ENCODE measurements around the gene CXCR6. TPM values are rescaled to one million over a fixed set of nuclear protein-coding genes. Genes with fewer than 3 reads are reported as not detected.

CXCR6 gene
- total and polyA plus RNA-seq, 5 donors, result 0.18 to 0.53 (median 0.40) TPM; not detected in 1

GRCh38 chr3:45983770-45984169 is 40.5 kb downstream of the CXCR6 start:
- intact Hi-C loops (cut with DNase I), result no loop called here
- no peaks in the 10 kb centered on the region for H3K9me3 ChIP-seq (ENCODE audit: control insufficient read depth, low read length)
- no peak overlapping the region for H3K4me3 ChIP-seq (ENCODE audit: low read length)
- peaks cover 26% of the 10 kb centered on the region for H3K4me1 ChIP-seq (ENCODE audit: control insufficient read depth, insufficient read depth, low read length)
- H3K27me3 ChIP-seq (ENCODE audit: control insufficient read depth, insufficient read depth), result no peaks in the 10 kb centered on the region
- ATAC-seq, result no peak
- WGBS, result 67% methylated on average over 3 of the region's 3 CpGs
- no peak overlapping the region for H3K27ac ChIP-seq (ENCODE audit: low read length)
- no peak for DNase-seq

DNA sequence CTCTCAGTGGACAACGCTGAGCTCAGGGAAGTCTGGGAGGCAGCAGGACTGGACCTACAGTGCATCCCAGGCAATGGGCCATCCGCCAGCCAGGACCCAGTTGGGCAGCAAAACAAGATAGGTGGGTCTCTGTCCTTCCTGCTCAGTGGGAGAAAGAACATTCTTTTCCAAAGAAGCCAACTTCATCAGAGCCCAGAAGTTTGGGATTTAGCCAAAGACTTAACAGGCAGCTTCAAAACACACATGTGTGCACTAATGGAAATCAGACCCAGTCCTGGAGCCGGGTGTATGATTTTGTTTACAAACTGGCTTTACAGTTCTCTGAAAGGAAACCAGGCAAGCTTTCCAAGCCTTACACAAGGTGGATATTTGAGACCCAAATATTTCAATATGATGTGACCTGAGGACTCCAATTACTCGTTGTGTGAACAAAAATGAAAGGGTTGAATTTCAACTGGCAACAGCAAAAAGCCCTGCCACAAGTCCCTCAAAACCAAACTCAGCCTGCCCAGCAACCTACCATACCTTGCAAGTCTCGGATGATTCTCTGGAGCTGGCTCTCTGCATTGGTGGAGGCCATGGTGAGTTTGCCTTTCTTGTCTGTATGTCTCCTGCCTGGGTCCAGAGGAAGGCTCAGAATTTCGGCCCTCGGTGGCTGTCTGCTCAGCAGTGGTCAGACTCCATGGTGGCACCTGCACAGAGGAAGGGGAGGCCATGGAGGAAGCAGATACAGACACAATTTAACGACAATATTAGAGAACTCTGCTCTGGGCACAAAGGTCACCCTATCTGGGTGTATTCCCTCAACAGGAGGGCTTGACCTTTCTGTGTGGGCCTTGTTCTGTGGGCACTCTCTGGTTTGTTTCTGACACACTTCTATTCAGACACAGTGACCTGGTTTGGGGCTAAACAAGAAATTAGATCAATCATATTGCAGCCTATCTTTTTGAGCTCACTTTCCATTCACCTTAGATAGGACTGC is 41.4 kb downstream of the CXCR6 start:
- intact Hi-C loops (cut with DNase I), result no loop called here
- no peaks in the 10 kb centered on the region for H3K9me3 ChIP-seq (ENCODE audit: control insufficient read depth, low read length)
- no peaks in the 10 kb centered on the region for H3K27me3 ChIP-seq (ENCODE audit: control insufficient read depth, insufficient read depth)
- WGBS, result 70% methylated on average over 8 of the region's 8 CpGs
- H3K4me3 ChIP-seq (ENCODE audit: low read length), result no peak overlapping the region
- peaks cover 31% of the 10 kb centered on the region for H3K4me1 ChIP-seq (ENCODE audit: control insufficient read depth, insufficient read depth, low read length)
- ATAC-seq (peak in 1 of 2 donors; percentile 17), DNase-seq (peak in 2 of 3 donors; percentile 70 to 72)
- peak overlapping the region; percentile 85 for H3K27ac ChIP-seq (ENCODE audit: low read length)

DNA sequence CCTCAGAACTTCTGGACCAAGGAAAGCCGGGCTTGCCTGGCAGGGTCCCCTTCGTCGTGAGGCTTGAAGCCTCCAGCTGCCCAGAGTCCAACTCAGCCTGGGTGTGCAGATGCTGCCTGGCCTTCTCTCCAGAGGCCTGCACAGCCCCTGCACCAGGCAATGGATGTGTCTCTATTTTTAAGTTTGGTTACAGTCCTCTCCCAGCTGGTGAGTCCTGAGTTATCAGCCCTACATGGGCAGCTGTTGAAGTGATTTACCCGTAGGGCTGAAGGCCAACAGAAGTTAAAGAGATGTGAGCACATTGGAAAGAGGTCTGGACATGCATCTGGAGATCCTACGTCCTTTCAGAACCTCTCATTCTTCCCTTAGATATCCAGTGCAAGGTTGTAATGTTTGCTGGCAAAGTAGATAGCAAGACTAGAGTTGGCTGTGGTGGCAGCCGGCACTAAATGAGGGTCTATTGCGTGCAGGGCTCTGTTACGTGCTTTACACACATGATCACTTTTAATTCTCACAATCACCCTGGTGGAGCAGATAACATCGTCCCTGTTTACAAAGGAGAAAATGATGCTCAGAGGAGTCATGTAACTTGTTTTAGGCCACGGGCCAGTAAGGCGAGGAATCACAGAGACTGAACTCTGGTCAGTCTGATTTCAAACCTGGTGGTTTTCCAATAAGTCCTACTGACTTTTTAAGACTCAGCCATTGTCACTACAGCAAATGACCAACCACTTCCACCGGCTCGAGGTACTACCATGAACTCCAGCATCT is 42.5 kb downstream of the CXCR6 start:
- Histone ChIP-seq H3K27ac (ENCODE audit: low read length) (peak overlapping the region; percentile 85), H3K4me3 (ENCODE audit: low read length) (no peak overlapping the region), H3K27me3 (ENCODE audit: control insufficient read depth, insufficient read depth) (no peaks in the 10 kb centered on the region), H3K9me3 (ENCODE audit: control insufficient read depth, low read length) (no peaks in the 10 kb centered on the region), H3K4me1 (ENCODE audit: control insufficient read depth, insufficient read depth, low read length) (peaks cover 33% of the 10 kb centered on the region)
- intact Hi-C loops (cut with DNase I), result no loop called here
- 43% methylated on average over 13 of the region's 13 CpGs for WGBS
- ATAC-seq, result peak; percentile 39 to 52
- peak in 1 of 3 donors; percentile 55 for DNase-seq

DNA sequence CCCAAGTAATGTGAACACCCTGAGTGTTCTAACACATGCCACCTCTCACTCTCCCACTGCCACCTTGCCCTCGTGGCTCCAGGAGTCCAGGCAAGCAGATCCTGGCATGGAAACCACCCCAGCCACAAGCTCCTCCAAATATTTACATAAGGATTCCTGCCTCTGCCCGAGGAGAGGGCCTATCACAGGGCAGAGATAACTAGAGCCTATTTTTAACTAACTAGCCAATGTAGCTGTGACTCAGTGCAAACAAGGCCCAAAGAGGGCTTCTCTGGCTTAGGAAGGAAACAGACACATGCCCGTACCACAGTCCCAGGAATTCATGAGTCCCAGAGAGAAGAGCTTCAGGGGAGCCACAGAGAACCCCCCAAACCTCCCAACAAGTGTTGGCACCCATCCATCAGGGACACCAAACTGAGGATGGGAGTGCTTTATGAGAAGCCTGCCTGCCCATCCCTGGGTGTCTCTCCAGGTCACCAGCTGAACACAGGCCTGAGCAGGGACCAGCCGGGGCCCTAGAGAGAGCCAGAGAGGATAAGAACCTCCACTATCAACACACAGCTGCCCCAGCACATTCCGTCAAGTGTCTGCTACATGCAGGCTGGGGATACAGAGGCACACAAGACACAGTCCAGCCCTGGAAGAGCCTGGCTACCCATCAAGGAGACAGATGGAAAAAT is 43.2 kb downstream of the CXCR6 start:
- intact Hi-C loops (cut with DNase I), result no loop called here
- H3K4me3 ChIP-seq (ENCODE audit: low read length), result no peak overlapping the region
- H3K27me3 ChIP-seq (ENCODE audit: control insufficient read depth, insufficient read depth), result no peaks in the 10 kb centered on the region
- peak; percentile 72 to 81 for ATAC-seq
- DNase-seq, result peak; percentile 37 to 64 (median 63)
- no peaks in the 10 kb centered on the region for H3K9me3 ChIP-seq (ENCODE audit: control insufficient read depth, low read length)
- H3K4me1 ChIP-seq (ENCODE audit: control insufficient read depth, insufficient read depth, low read length), result peaks cover 36% of the 10 kb centered on the region
- 38% methylated on average over 5 of the region's 5 CpGs for WGBS
- H3K27ac ChIP-seq (ENCODE audit: low read length), result peak overlapping the region; percentile 99

DNA sequence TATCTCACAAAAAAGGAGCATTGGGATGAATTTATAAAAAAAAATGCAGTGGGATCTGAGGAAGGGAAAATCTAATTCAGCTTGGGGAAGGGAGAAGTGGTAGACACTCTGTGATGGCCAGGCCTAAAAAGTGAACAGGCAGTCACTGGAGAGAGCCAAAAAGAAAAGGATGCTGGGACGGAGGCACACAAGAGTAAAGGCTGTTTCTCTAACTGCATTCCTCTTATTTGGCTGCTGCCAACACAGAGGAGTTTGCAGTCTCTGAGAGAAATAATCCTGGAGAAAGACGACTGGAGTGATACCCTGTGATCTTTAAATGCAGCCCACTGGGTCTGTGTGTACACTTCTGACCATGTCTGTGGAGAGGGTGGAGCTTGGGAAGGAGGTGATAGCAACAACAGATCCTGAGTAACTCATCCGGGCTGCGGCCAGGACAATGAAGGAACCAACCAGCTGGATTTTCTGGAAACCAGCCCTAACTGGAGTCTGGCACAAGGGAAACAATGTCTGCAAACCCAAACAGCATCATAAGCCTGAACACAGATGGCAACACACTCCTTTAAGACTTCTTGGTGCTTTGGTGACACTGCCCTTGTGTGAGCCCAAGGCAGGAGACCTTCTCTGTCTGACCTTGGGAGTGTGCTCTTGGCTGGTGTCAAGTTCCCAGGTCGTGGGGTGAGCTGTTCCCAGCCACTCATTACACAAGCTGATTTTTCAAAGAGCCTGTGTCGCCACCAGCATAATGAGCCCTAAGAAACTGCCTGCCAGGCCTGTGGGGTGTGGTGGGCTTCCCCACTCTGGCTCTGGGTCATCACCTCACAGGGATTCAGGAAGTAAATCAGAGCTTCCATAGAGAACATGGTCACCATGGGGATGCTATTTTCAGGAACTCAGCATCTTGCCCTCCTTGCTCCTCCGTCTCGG is 44.4 kb downstream of the CXCR6 start:
- Histone ChIP-seq H3K9me3 (ENCODE audit: control insufficient read depth, low read length) (no peaks in the 10 kb centered on the region), H3K27me3 (ENCODE audit: control insufficient read depth, insufficient read depth) (no peaks in the 10 kb centered on the region), H3K4me1 (ENCODE audit: control insufficient read depth, insufficient read depth, low read length) (peaks cover 44% of the 10 kb centered on the region), H3K27ac (ENCODE audit: low read length) (peak overlapping the region; percentile 99), H3K4me3 (ENCODE audit: low read length) (no peak overlapping the region)
- ATAC-seq (peak; percentile 40 to 44), DNase-seq (peak; percentile 54 to 81 (median 74))
- intact Hi-C loops (cut with DNase I), result no loop called here
- WGBS, result 19% methylated on average over 8 of the region's 8 CpGs

DNA sequence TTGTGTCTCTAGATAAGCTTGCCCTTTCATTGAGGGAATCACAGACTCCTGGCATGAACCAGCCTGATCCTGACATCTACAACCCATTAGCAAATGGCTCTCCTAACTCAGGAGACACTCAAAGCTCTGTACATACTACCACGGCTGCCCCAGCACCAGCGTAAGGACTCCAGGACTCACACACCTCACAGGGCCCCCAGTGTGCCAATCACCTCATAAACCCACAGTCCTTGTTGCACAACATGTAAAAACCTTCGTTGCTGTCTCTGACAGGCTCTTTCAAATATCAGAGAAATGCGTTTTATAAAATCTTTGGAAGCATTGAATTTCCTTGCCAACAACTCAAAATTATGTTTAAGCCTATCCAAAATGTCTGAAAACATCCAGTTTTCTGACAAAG is 45.1 kb downstream of the CXCR6 start:
- no peaks in the 10 kb centered on the region for H3K9me3 ChIP-seq (ENCODE audit: control insufficient read depth, low read length)
- no peaks in the 10 kb centered on the region for H3K27me3 ChIP-seq (ENCODE audit: control insufficient read depth, insufficient read depth)
- ATAC-seq (no peak), DNase-seq (no peak)
- H3K4me1 ChIP-seq (ENCODE audit: control insufficient read depth, insufficient read depth, low read length), result peaks cover 48% of the 10 kb centered on the region
- intact Hi-C loops (cut with DNase I), result no loop called here
- 63% methylated on average over 4 of the region's 4 CpGs for WGBS
- no peak overlapping the region for H3K4me3 ChIP-seq (ENCODE audit: low read length)
- peak overlapping the region; percentile 99 for H3K27ac ChIP-seq (ENCODE audit: low read length)

DNA sequence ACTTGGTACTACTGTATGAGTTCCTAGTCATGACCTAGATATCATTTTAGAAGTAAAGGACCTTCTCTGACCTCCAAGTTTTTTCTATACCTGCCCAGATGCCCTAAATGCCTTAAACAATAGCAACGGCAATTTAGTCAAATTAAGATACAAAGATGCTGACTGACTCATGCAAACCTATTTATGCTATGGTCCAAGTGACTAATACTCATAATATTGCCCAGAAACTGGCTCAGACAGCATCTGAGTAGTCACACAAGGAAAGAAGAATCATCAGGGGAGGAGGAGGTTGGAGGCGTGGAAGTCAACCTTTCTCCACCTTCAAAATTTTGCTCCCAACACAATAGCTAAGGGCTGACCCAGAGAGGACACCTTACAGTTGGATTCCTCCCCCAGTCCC is 45.5 kb downstream of the CXCR6 start:
- H3K27me3 ChIP-seq (ENCODE audit: control insufficient read depth, insufficient read depth), result no peaks in the 10 kb centered on the region
- no peak for ATAC-seq
- H3K27ac ChIP-seq (ENCODE audit: low read length), result peak overlapping the region; percentile 83
- H3K4me3 ChIP-seq (ENCODE audit: low read length), result no peak overlapping the region
- no peaks in the 10 kb centered on the region for H3K9me3 ChIP-seq (ENCODE audit: control insufficient read depth, low read length)
- intact Hi-C loops (cut with DNase I), result no loop called here
- H3K4me1 ChIP-seq (ENCODE audit: control insufficient read depth, insufficient read depth, low read length), result peaks cover 48% of the 10 kb centered on the region
- WGBS, result 74% methylated on average over 2 of the region's 2 CpGs
- no peak for DNase-seq

- ATAC-seq, result no peak
- intact Hi-C loops (cut with DNase I), result no loop called here
- peak overlapping the region; percentile 83 for H3K27ac ChIP-seq (ENCODE audit: low read length)
- no peaks in the 10 kb centered on the region for H3K9me3 ChIP-seq (ENCODE audit: control insufficient read depth, low read length)
- no peaks in the 10 kb centered on the region for H3K27me3 ChIP-seq (ENCODE audit: control insufficient read depth, insufficient read depth)
- H3K4me1 ChIP-seq (ENCODE audit: control insufficient read depth, insufficient read depth, low read length), result peaks cover 44% of the 10 kb centered on the region
- no peak overlapping the region for H3K4me3 ChIP-seq (ENCODE audit: low read length)
- WGBS, result 53% methylated on average over 3 of the region's 3 CpGs
- no peak for DNase-seq
These were observed 46.9 kb downstream of the CXCR6 start for GRCh38 chr3:45990181-45990580.

GRCh38 chr3:45991341-45991740 is 48.1 kb downstream of the CXCR6 start:
- Histone ChIP-seq H3K27ac (ENCODE audit: low read length) (peak overlapping the region; percentile 92), H3K4me3 (ENCODE audit: low read length) (no peak overlapping the region), H3K27me3 (ENCODE audit: control insufficient read depth, insufficient read depth) (no peaks in the 10 kb centered on the region), H3K9me3 (ENCODE audit: control insufficient read depth, low read length) (no peaks in the 10 kb centered on the region), H3K4me1 (ENCODE audit: control insufficient read depth, insufficient read depth, low read length) (peaks cover 44% of the 10 kb centered on the region)
- no peak for DNase-seq
- ATAC-seq, result no peak
- 62% methylated on average over 6 of the region's 6 CpGs for WGBS
- intact Hi-C loops (cut with DNase I), result no loop called here

DNA sequence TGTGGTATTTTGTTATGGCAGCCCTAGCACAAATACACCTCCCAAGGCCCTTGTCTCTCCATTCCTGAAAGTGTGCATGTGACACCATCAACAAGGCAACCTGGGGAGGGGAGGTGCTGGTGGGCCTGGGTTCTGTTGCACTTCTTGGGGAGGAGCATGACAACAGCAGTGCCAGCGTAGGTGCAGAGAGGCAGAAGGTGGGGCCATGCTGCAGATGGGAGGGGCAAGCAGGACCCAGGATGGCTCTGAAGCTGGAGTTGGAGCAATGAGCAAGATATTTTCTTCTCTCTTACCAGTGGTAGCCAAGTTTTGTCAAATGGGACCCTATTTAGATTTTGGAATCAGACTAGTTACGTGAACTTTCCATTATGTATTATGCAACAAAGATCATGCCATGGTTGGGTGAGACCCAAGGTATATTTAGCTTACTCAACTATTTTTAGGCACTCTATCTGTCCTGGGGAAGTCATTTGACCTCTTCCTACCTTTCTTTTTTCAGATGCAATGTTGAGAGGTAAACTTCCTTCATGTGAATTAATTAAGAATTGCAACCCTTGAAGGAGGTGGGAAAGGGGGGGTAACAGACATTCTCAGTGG is 49.0 kb downstream of the CXCR6 start:
- 52% methylated on average over 2 of the region's 2 CpGs for WGBS
- ATAC-seq (no peak), DNase-seq (peak in 1 of 3 donors; percentile 60)
- Histone ChIP-seq H3K4me3 (ENCODE audit: low read length) (no peak overlapping the region), H3K27ac (ENCODE audit: low read length) (peak overlapping the region; percentile 94), H3K27me3 (ENCODE audit: control insufficient read depth, insufficient read depth) (no peaks in the 10 kb centered on the region), H3K4me1 (ENCODE audit: control insufficient read depth, insufficient read depth, low read length) (peaks cover 36% of the 10 kb centered on the region), H3K9me3 (ENCODE audit: control insufficient read depth, low read length) (no peaks in the 10 kb centered on the region)
- intact Hi-C loops (cut with DNase I), result no loop called here

Data from right cardiac atrium (tissue), 5 donors.